ENCODE results near the gene CCDC33. TPM values are rescaled to one million over a fixed set of nuclear protein-coding genes. Genes with fewer than 3 reads are reported as not detected.

Gene CCDC33
- total and polyA plus RNA-seq, 7 donors: 0.01 to 0.03 TPM; not detected in 5

DNA sequence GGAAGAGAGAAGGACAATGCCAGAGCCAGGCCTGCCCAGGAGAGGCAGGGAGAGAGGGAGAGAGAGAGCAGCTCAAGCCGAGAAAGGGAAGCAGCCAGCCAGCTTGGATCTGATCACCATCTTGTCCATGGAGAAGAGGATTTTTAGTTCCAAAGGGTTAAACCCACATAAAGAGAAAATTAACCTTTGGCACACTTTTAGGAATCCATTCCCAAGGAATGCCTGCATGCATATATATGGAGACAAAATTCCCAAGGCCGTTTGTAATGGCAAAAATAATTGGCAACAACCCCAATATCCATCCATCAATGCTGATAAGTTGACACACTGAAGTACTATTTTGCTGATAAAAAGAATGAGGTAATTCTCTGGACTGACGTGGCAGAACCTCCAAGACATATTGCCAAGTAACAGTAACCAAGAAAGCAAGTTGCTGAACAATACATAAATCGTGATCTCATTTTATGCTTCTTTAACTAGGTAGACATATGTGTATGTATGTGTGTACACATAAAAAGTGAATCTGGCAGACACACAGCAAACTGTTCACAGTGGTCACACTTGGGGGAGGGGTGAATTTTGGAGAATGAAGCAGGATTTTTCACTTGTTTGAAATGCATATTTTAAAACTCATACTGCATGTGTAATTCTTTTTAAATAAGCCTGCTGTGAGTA is 26.0 kb upstream of the CCDC33 start:
- H3K9me3 ChIP-seq: no peaks in the 10 kb centered on the region
- intact Hi-C loops (cut with DNase I): no loop called here
- H3K36me3 ChIP-seq (ENCODE audit: insufficient read depth in 1 of 2, low read depth in 1 of 2): no peaks in the 10 kb centered on the region
- no peak for ATAC-seq
- H3K4me3 ChIP-seq: no peak overlapping the region
- DNase-seq: no peak
- no peaks in the 10 kb centered on the region for H3K4me1 ChIP-seq
- no peaks in the 10 kb centered on the region for H3K27me3 ChIP-seq (ENCODE audit: insufficient read depth in 3 of 3, low read length in 2 of 3)
- H3K27ac ChIP-seq: no peak overlapping the region
- no peak for TF ChIP-seq CTCF (IDR thresholded peaks at IDR 0.05)
- WGBS, 3 donors: 34 to 43% (median 38%) methylated on average over 4 of the region's 4 CpGs

DNA sequence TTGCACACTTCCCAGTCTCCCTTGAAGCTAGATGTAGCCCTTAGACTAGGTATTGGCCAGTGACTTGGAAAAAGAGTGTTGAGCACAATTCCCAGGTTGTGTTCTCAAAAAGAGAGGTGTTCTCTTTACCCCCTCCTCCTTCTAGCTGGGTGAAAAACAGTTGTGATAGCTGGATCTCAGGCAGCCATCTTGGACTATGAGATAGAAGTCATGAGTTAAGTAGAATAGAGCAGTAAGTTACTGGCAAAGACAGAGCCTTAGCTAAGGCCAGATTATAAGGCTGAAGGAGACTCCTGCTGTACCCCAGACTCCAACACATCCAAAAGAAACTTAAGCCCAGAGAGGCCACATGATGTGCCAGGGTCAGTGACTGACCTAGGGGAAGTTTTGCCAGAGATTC is 25.4 kb upstream of the CCDC33 start:
- Histone ChIP-seq H3K4me3 (no peak overlapping the region), H3K36me3 (ENCODE audit: insufficient read depth in 1 of 2, low read depth in 1 of 2) (no peaks in the 10 kb centered on the region), H3K27ac (no peak overlapping the region), H3K4me1 (no peaks in the 10 kb centered on the region), H3K27me3 (ENCODE audit: insufficient read depth in 3 of 3, low read length in 2 of 3) (no peaks in the 10 kb centered on the region), H3K9me3 (no peaks in the 10 kb centered on the region)
- no peak for TF ChIP-seq CTCF (IDR thresholded peaks at IDR 0.05)
- DNase-seq: no peak
- ATAC-seq: no peak
- intact Hi-C loops (cut with DNase I): no loop called here

GRCh38 chr15:74211656-74212055 is 24.5 kb upstream of the CCDC33 start:
- no peak for ATAC-seq
- H3K27me3 ChIP-seq (ENCODE audit: insufficient read depth in 3 of 3, low read length in 2 of 3): no peaks in the 10 kb centered on the region
- 92 to 100% (median 100%) methylated on average over 1 of the region's 1 CpG for WGBS, 3 donors
- no peak for TF ChIP-seq CTCF (IDR thresholded peaks at IDR 0.05)
- no peak for DNase-seq
- H3K27ac ChIP-seq: no peak overlapping the region
- H3K4me1 ChIP-seq: no peaks in the 10 kb centered on the region
- no peak overlapping the region for H3K4me3 ChIP-seq
- no peaks in the 10 kb centered on the region for H3K9me3 ChIP-seq
- H3K36me3 ChIP-seq (ENCODE audit: insufficient read depth in 1 of 2, low read depth in 1 of 2): no peaks in the 10 kb centered on the region
- intact Hi-C loops (cut with DNase I): no loop called here

DNA sequence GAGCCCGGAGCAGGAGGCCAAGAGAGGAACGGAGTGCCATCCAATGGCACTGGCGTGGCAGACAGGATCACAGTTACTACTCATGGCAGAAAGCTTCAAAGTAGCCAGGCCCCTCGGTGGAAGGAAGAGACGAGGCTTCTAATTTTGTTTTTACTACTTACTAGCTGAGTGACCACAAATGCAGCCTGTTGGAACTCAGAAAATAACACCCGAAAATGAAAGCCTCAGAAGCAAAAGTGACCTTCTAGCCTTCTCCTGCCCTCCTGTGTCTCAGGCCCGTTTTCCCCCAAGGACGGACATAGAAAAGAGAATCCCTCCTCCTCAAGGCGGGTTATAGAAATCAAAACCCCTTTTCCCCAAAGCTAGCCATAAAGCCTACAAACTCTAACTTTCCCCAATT is 23.6 kb upstream of the CCDC33 start:
- H3K9me3 ChIP-seq: no peaks in the 10 kb centered on the region
- H3K4me3 ChIP-seq: no peak overlapping the region
- H3K4me1 ChIP-seq: no peaks in the 10 kb centered on the region
- intact Hi-C loops (cut with DNase I): no loop called here
- no peaks in the 10 kb centered on the region for H3K36me3 ChIP-seq (ENCODE audit: insufficient read depth in 1 of 2, low read depth in 1 of 2)
- H3K27ac ChIP-seq: no peak overlapping the region
- H3K27me3 ChIP-seq (ENCODE audit: insufficient read depth in 3 of 3, low read length in 2 of 3): no peaks in the 10 kb centered on the region
- WGBS, 3 donors: 85 to 90% (median 87%) methylated on average over 9 of the region's 9 CpGs
- DNase-seq (no peak), ATAC-seq (no peak)
- TF ChIP-seq CTCF (IDR thresholded peaks at IDR 0.05): no peak

DNA sequence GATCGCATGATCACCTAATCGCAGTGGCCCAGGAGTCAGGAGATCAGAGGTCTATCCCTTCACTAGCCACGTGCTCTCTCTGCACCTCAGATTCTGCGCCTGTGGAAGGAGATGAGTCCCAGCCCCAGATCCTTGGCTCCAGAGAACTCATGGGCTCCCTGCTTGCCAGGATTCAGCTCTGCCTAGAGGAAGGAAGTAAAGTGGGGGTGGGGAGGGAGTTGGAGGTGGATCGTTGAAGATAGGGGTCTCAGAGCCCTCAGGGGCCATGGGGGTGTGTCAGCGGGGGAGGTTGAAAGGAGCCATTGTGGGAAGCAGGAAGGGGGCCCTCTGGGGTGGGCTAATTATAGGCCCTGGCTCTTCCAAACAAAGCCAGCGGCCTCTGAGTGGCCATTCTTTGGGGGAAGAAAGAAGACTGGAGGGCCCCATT is 22.3 kb upstream of the CCDC33 start:
- no peak overlapping the region for H3K4me3 ChIP-seq
- intact Hi-C loops (cut with DNase I): no loop called here
- no peaks in the 10 kb centered on the region for H3K27me3 ChIP-seq (ENCODE audit: insufficient read depth in 3 of 3, low read length in 2 of 3)
- no peak for ATAC-seq
- 54 to 61% (median 60%) methylated on average over 7 of the region's 7 CpGs for WGBS, 3 donors
- no peaks in the 10 kb centered on the region for H3K9me3 ChIP-seq
- TF ChIP-seq CTCF (IDR thresholded peaks at IDR 0.05): no peak
- no peaks in the 10 kb centered on the region for H3K4me1 ChIP-seq
- no peaks in the 10 kb centered on the region for H3K36me3 ChIP-seq (ENCODE audit: insufficient read depth in 1 of 2, low read depth in 1 of 2)
- H3K27ac ChIP-seq: no peak overlapping the region
- DNase-seq: no peak
